CD4-positive, alpha-beta T cell treated with Interleukin-2 at 100 ng/mL for 4 hours (primary cell): ENCODE data around the gene SLC17A9.

ENCODE experiments used
- DNase-seq: peaks from one replicate; pipeline ENCODE4 v3.0.0-alpha.2; 2020; ENCODE audit warnings: low spot score

Gene SLC17A9

GRCh38 chr20:62969179-62969760, 16.8 kb downstream of the SLC17A9 start:
- DNase-seq = no peak

- DNase-seq = no peak
These were observed 17.4 kb downstream of the SLC17A9 start for GRCh38 chr20:62969939-62970306.

- DNase-seq = no peak
These were observed 18.1 kb downstream of the SLC17A9 start for GRCh38 chr20:62970307-62971210.

GRCh38 chr20:62971211-62971949, 18.9 kb downstream of the SLC17A9 start:
- no peak for DNase-seq

GRCh38 chr20:62971950-62972844, 19.7 kb downstream of the SLC17A9 start:
- DNase-seq = peak; percentile 85

GRCh38 chr20:62972845-62973745, 20.6 kb downstream of the SLC17A9 start:
- DNase-seq = no peak

DNA sequence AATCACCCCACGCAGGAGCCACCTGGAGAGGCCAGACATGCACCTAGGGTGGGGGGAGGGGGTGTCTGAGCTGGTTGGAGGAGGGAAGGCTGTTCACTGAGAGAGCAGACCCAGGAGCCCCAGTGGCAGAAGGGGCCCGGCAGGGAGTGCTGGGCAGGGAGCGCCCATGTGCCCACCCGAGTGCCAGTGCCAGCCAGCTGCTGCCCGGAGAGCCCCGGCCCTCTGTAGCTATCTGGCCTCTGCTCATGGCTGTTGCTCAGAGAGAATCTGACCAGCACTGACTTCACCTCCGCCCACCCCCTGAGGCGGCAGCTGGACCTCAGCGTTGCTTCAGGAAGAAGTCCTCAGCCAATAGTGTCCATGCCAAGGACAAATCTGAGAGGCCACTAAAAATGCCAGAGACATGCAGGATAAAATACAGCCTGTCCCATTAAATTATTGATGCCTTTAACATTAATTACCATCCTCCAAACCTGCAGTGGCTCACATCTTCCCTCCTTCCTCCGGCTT, 22.8 kb downstream of the SLC17A9 start:
- no peak for DNase-seq

GRCh38 chr20:62975812-62976508, 23.5 kb downstream of the SLC17A9 start:
- DNase-seq = no peak

DNA sequence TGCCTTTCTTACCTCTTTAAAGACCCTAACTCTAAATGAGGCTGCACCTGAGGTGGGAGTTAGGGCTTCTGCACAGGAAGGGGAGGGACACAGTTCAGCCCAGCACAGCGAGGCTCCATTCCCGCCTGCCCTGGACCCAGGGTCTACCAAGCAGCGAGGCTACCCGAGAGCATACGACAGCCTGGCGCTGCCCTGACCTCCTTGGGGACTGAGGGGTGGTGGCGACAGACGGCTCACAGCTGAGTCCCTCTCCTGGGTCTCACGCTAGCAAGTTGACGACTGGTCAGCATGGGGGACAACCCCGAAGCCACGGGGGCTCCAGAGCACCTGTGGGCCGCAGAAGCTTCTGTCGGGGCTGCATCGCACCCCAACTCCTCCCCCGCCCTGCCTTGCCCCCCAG, 24.4 kb downstream of the SLC17A9 start:
- DNase-seq = no peak

DNA sequence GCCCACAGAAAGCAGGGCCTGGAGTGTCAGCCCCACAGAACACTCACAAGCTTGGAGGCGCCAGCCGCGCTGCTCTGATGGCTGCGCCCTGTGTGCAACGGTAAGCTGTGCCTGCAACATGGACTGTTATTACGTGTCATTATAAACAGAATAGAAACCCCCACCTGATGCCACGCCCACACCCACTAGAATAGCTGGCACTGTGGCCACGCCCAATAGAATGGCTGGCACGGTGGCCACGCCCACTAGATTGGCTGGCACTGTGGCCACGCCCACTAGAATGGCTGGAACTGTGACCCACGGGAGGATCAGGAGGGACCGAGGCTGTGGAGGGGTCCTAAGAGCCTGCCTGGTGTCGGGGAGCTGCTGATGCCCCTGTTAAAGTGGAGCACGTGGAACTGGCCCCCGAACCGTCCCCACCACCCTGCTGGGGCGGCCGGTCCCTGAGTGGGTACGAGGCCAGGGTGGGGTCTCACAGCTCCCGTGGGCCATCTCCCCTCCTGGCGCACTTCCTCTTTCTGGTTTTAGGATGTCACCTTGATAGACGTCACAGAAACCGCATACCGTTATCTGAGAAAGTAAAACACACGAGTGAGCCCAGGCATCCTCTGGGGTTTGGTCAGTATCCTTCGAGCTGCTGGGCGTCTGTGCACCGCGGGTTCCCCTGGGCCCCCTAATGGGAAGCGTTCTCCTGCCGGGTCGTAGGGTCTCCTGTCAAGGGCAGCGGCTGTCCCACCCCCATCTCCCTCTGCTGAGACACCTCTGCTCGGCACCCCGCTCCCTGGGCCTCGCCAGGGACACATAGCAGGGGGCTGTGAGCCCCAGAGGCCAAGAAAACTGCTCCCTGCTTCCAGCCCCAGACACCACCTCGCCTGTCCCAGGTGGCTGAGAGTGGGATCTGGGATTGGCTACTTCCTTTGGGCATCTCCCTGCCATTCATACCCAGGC, 25.4 kb downstream of the SLC17A9 start:
- DNase-seq = peak; percentile 83

DNA sequence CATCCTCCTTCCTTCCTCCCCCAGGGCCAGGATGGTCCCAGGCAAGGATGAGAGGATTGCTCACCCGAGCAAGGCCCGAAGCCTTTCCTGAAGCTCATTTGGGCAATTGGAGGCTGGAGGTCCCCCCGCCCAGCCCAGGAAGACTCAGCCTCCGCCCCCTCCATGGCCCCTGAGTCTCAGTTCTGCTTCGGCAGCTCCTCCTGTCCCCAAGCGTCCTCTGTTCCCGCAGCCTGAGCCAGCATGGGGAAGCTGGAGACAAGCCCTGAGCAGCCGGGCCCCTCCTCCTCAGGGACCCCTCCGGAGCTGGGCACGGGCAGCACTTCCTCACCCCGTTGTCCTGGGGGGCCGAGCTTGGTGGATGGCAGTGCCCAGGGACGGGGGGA, 26.0 kb downstream of the SLC17A9 start:
- DNase-seq = no peak

- DNase-seq = no peak
These were observed 26.8 kb downstream of the SLC17A9 start for GRCh38 chr20:62979310-62979709.

DNA sequence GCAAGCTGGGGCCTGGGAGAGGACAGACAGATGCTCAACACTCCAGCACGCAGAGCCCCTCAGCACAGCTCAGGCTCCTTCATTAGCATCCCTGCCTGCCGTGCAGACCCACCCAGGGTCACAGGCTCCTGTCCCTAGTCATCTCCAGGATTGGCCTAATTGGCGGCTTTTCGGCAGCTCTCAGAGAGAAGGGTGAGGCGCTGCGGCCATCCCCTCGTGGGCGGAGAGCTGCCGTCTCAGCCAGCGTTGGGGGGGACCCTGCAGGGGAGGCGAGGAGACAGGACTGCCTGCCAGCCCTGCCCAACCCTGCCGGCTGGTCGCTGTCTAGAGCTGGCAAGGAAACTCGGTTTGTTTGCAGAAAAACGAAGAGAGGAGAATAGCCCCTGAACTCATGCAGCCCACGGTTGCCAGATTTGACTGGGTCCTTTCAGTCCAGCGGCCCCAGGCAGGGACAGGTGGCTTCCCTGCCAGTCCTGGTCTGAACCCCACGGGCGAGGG, 27.4 kb downstream of the SLC17A9 start:
- DNase-seq = no peak

GRCh38 chr20:62980380-62980960, 28.0 kb downstream of the SLC17A9 start:
- no peak for DNase-seq

- DNase-seq = peak; percentile 4
These were observed 28.5 kb downstream of the SLC17A9 start for GRCh38 chr20:62980970-62981369.

GRCh38 chr20:62982124-62983075, 29.9 kb downstream of the SLC17A9 start:
- DNase-seq = no peak

- no peak for DNase-seq
These were observed 30.7 kb downstream of the SLC17A9 start for GRCh38 chr20:62983210-62983609.
